CD14-positive monocyte (primary cell): Measurements from ENCODE around the gene REELD1. TPM values are rescaled to one million over a fixed set of nuclear protein-coding genes. Genes with fewer than 3 reads are reported as not detected.
A peak's percentile ranks its signal among the peaks of the same experiment; 100 is the strongest.

Experiments used
- DNase-seq, 3 donors: peaks; one replicate each; pipeline ENCODE4 v3.0.0-alpha.2; 2011 to 2022
- H2AFZ ChIP-seq: 2 replicates; pipeline ENCODE4 v1.6.0; 2012; ENCODE audit warnings: mild to moderate bottlenecking, low read depth, low read length, inconsistent platforms; ENCODE audit not compliant: insufficient read depth, poor library complexity, severe bottlenecking
- H3K27ac ChIP-seq, 2 donors: 1 replicate in 1 of 2; 2 replicates in 1 of 2; pipeline ENCODE4 v1.5.1; 2012 to 2013; ENCODE audit warnings: low read length in 2 of 2, control low read depth in 1 of 2, inconsistent platforms in 1 of 2, low read depth in 1 of 2, mild to moderate bottlenecking in 1 of 2
- H3K27me3 ChIP-seq, 2 donors: one replicate each; pipeline versions ENCODE4 v1.6.0 to v1.6.1; 2011 to 2013; ENCODE audit warnings: low read length in 2 of 2; ENCODE audit not compliant: control insufficient read depth in 2 of 2, insufficient read depth in 2 of 2
- H3K36me3 ChIP-seq, 2 donors: replicated peaks in 1 of 2; 1 replicate in 1 of 2; 2 replicates in 1 of 2; pipeline versions ENCODE4 v1.5.1 to v1.6.1; 2012 to 2013; ENCODE audit warnings: low read length in 2 of 2, control low read depth in 1 of 2, inconsistent platforms in 1 of 2, mild to moderate bottlenecking in 1 of 2; ENCODE audit not compliant: insufficient read depth in 2 of 2, control insufficient read depth in 1 of 2
- H3K4me1 ChIP-seq, 2 donors: 1 replicate in 1 of 2; 2 replicates in 1 of 2; pipeline versions ENCODE4 v1.5.1 to v1.6.1; 2012 to 2013; ENCODE audit warnings: low read length in 2 of 2, control low read depth in 1 of 2, inconsistent platforms in 1 of 2, mild to moderate bottlenecking in 1 of 2, moderate library complexity in 1 of 2; ENCODE audit not compliant: insufficient read depth in 2 of 2, control insufficient read depth in 1 of 2
- H3K4me2 ChIP-seq: replicated peaks from 2 replicates; pipeline ENCODE3; 2012; ENCODE audit warnings: low read length, moderate library complexity, mild to moderate bottlenecking; ENCODE audit not compliant: poor library complexity, severe bottlenecking; ENCODE audit errors: extremely low read depth
- H3K4me3 ChIP-seq, 3 experiments: fragments of 200-600 bp in 1 of 3; sonication (generic) in 1 of 3; replicated peaks in 1 of 3; 1 replicate in 2 of 3; 2 replicates in 1 of 3; pipeline ENCODE4 v1.5.1; 2011 to 2013; ENCODE audit warnings: low read length in 3 of 3, mild to moderate bottlenecking in 3 of 3, control low read depth in 2 of 3, low read depth in 2 of 3, inconsistent platforms in 1 of 3, moderate library complexity in 1 of 3
- H3K79me2 ChIP-seq: 2 replicates; pipeline ENCODE4 v1.6.0; 2012; ENCODE audit warnings: mild to moderate bottlenecking, control low read depth, inconsistent platforms, low read length, moderate library complexity; ENCODE audit not compliant: insufficient read depth
- H3K9ac ChIP-seq: 2 replicates; pipeline ENCODE4 v1.6.0; 2017; ENCODE audit warnings: low read length, mild to moderate bottlenecking; ENCODE audit not compliant: insufficient read depth, poor library complexity, severe bottlenecking
- H3K9me3 ChIP-seq, 2 donors: replicated peaks in 1 of 2; 1 replicate in 1 of 2; 2 replicates in 1 of 2; pipeline versions ENCODE4 v1.5.1 to v1.6.1; 2012 to 2013; ENCODE audit warnings: low read length in 2 of 2, control low read depth in 1 of 2; ENCODE audit not compliant: control insufficient read depth in 1 of 2, insufficient read depth in 1 of 2
- H4K20me1 ChIP-seq: 2 replicates; pipeline ENCODE4 v1.6.0; 2012; ENCODE audit warnings: mild to moderate bottlenecking, low read length, control low read depth, moderate library complexity; ENCODE audit not compliant: insufficient read depth
- H3K27ac Mint-ChIP-seq, 7 donors: one replicate each; pipeline ENCODE4 v1.8.0; 2020; ENCODE audit warnings: mild to moderate bottlenecking in 7 of 7, mixed read lengths in 7 of 7, moderate library complexity in 6 of 7, inconsistent platforms in 2 of 7
- H3K27me3 Mint-ChIP-seq, 3 donors: one replicate each; pipeline ENCODE4 v1.8.0; 2021 to 2022; ENCODE audit warnings: low read depth in 3 of 3, mild to moderate bottlenecking in 3 of 3, mixed read lengths in 3 of 3, moderate library complexity in 3 of 3, inconsistent platforms in 1 of 3
- H3K36me3 Mint-ChIP-seq, 2 donors: one replicate each; pipeline ENCODE4 v1.8.0; 2020; ENCODE audit warnings: mixed read lengths in 2 of 2, inconsistent platforms in 1 of 2, mild to moderate bottlenecking in 1 of 2
- H3K4me1 Mint-ChIP-seq: one replicate; pipeline ENCODE4 v1.8.0; 2020; ENCODE audit warnings: mild to moderate bottlenecking, mixed read lengths
- H3K4me3 Mint-ChIP-seq, 2 donors: one replicate each; pipeline ENCODE4 v1.8.0; 2020; ENCODE audit warnings: mild to moderate bottlenecking in 2 of 2, mixed read lengths in 2 of 2, moderate library complexity in 1 of 2
- H3K9me3 Mint-ChIP-seq, 7 donors: one replicate each; pipeline ENCODE4 v1.8.0; 2020 to 2022; ENCODE audit warnings: mixed read lengths in 7 of 7, mild to moderate bottlenecking in 6 of 7, moderate library complexity in 6 of 7, inconsistent platforms in 2 of 7
- WGBS: methylation state at CpG from one replicate; pipeline ENCODE4 v1.1.5; 2013; ENCODE audit warnings: missing lambda C conversion rate; ENCODE audit not compliant: insufficient coverage; 5-methylcytosine and 5-hydroxymethylcytosine counted together
- intact Hi-C, 2 donors: fragments of 100-400 bp; cut with micrococcal nuclease; formaldehyde crosslinking; loops; one replicate each; pipeline versions ENCODE4 v1.15.0 to v1.15.1; 2023
- polyA plus RNA-seq, 3 donors: library from polyadenylated mRNA; depleted of rRNA in 1 of 3; unstranded in 2 of 3; stranded (reverse) in 1 of 3; fragments of 300-500 nt in 2 of 3; fragments of >200 nt in 1 of 3; fragmentation: Illumina TruSeq in 2 of 3; gene quantifications; 1 replicate in 2 of 3; 2 replicates in 1 of 3; pipeline ENCODE4 v1.2.3, GENCODE V29; 2012 to 2021
- TF ChIP-seq, protein P1 (sequence below): fragments of 200-600 bp; IDR thresholded peaks from one replicate; pipeline ENCODE4 v1.8.0; 2022; ENCODE audit warnings: antibody characterized with exemption, mild to moderate bottlenecking

REELD1 gene
- polyA plus RNA-seq, 3 donors: 1.5 TPM; not detected in 2

DNA sequence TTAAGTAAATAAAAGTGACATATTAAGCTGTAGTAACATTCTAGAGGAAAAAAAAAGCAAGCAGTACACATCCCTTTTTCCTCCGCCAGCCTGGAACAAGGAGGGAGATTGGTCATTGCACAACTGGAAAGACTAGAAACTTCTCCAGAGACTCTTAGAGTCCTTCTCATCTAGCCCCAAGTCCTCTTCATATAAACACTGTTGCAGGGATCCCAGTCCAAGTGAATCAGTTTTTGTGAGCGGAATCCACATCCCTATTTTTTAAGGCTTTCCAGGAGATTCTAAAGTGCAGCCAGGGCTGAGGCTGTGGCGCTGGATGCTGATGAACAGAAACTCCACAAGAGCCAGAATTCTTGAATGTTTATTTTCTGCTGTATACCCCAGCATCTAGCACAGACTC, 23.8 kb downstream of the REELD1 start:
- TF ChIP-seq, protein P1, sequence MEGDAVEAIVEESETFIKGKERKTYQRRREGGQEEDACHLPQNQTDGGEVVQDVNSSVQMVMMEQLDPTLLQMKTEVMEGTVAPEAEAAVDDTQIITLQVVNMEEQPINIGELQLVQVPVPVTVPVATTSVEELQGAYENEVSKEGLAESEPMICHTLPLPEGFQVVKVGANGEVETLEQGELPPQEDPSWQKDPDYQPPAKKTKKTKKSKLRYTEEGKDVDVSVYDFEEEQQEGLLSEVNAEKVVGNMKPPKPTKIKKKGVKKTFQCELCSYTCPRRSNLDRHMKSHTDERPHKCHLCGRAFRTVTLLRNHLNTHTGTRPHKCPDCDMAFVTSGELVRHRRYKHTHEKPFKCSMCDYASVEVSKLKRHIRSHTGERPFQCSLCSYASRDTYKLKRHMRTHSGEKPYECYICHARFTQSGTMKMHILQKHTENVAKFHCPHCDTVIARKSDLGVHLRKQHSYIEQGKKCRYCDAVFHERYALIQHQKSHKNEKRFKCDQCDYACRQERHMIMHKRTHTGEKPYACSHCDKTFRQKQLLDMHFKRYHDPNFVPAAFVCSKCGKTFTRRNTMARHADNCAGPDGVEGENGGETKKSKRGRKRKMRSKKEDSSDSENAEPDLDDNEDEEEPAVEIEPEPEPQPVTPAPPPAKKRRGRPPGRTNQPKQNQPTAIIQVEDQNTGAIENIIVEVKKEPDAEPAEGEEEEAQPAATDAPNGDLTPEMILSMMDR: no peak
- Histone ChIP-seq H3K27ac (no peak overlapping the region), H3K36me3 (no peaks in the 10 kb centered on the region), H3K4me2 (no peak overlapping the region), H3K27me3 (no peaks in the 10 kb centered on the region), H3K9me3 (no peaks in the 10 kb centered on the region), H3K4me3 (no peak overlapping the region), H4K20me1 (no peaks in the 10 kb centered on the region), H2AFZ (no peak overlapping the region), H3K4me1 (peaks cover 11 to 15% of the 10 kb centered on the region in 2 donors), H3K9ac (no peak overlapping the region), H3K79me2 (no peaks in the 10 kb centered on the region)
- peaks cover 27% of the 10 kb centered on the region for H3K4me1 Mint-ChIP-seq
- DNase-seq: no peak
- H3K27ac Mint-ChIP-seq: no peak overlapping the region
- WGBS: no CpG with 5 or more reads among the region's 3 CpGs
- H3K9me3 Mint-ChIP-seq: peaks cover 0 to 3% (median 0%) of the 10 kb centered on the region in 7 donors
- intact Hi-C loops: no loop called here
- no peaks in the 10 kb centered on the region for H3K36me3 Mint-ChIP-seq
- H3K4me3 Mint-ChIP-seq: no peak overlapping the region
- H3K27me3 Mint-ChIP-seq: peaks cover 5 to 10% (median 7%) of the 10 kb centered on the region in 3 donors

- Mint-ChIP-seq H3K4me1 (peaks cover 13% of the 10 kb centered on the region), H3K36me3 (no peaks in the 10 kb centered on the region), H3K9me3 (no peaks in the 10 kb centered on the region), H3K27me3 (peaks cover 7 to 9% (median 8%) of the 10 kb centered on the region in 3 donors), H3K4me3 (no peak overlapping the region), H3K27ac (no peak overlapping the region)
- H4K20me1 ChIP-seq: no peaks in the 10 kb centered on the region
- H3K27ac ChIP-seq: no peak overlapping the region
- H3K4me1 ChIP-seq: peaks cover 0 to 3% of the 10 kb centered on the region in 2 donors
- TF ChIP-seq, protein P1: peak; percentile 65
- H3K9ac ChIP-seq: no peak overlapping the region
- intact Hi-C loops: no loop called here
- no peaks in the 10 kb centered on the region for H3K36me3 ChIP-seq
- no peaks in the 10 kb centered on the region for H3K9me3 ChIP-seq
- H3K4me3 ChIP-seq: no peak overlapping the region
- H2AFZ ChIP-seq: no peak overlapping the region
- H3K27me3 ChIP-seq: no peaks in the 10 kb centered on the region
- 54% methylated on average over 12 of the region's 24 CpGs for WGBS
- H3K79me2 ChIP-seq: no peaks in the 10 kb centered on the region
- H3K4me2 ChIP-seq: no peak overlapping the region
- DNase-seq: peak in 2 of 3 donors; percentile 6 to 51
These were observed 29.0 kb downstream of the REELD1 start for GRCh38 chr4:146243141-146243882.
